GM19025 (cell line): Measurements from ENCODE around the gene SERPINB4.

Experiments
- ATAC-seq: cut with Tn5 transposase; IDR thresholded peaks from one replicate; pipeline ENCODE4 v1.9.1; 2021; ENCODE audit warnings: mild to moderate bottlenecking, low read depth, moderate library complexity; ENCODE audit not compliant: unreplicated experiment

SERPINB4 gene

DNA sequence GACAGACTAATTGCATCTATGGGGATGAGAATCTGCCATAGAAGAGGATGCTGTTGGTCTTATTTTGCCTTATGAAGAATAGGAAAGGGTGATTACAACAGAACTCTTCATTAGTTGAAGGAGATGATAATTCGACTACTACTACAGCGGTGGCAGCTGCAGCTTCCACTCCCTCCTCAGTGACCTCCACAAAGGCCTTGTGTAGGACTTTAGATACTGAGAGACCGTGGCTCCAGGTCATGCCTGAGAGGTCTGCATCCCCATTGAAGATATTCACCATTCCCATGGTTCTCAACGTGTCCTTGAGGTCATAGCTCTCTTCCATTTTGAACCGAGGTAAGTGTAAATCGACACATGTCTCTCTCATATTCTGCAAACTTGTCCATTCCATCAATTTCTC lies 6.4 kb downstream of the SERPINB4 start:
- ATAC-seq: no peak

DNA sequence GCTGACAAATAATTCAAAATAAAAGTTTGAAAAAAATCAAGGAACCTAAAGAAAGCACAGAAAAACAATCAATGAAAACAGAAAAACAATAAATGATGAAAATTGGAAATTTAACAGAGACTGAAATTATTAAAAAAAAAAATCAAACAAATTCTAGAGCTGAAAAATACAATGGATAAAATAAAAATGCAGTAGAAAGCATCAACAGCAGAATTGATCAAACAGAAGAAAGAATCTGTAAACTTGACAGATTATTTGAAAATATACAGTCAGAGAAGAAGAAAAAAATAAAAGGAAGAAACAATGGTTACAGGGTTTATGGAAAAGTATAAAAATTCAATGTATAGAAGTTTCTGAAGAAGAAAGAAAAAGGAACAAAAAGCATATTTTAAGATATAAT lies 16.2 kb downstream of the SERPINB4 start:
- no peak for ATAC-seq

DNA sequence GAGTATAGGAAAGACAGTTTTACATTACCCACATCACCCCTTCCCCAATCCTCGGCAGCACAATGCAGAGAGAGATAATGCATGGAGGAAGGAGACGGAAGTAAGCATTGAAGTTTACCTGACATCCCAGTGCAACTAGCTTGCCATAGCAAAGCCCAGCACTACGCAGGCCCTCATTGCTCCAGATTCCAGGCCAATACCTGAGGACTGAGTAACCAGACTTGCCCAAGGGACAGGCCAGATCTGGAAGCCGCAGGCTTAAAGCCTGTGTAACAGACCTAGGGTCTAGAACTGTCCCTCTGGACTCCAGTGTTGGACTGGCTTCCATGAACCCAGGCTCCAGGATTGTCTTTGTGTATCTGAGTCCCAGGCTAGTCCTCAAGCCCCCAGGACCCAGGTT lies 17.6 kb downstream of the SERPINB4 start:
- no peak for ATAC-seq

DNA sequence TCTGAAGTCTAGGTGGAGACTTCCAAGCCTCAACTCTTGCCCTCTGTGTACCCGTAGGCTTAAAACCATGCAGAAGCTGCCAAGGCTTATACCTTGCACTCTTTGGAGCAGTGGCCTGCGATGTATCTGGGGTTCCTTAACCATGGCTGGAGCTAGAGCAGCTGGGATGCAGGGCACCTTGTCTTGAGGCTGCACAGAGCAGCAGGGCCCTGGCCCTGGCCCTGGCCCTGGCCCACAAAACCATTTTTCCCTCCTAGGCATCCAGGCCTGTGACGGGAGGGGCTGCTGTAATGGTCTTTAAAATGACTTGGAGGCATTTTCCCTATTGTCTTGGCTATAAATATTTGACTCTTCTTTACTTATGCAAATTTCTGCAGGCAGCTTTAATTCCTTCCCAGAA lies 19.2 kb downstream of the SERPINB4 start:
- no peak for ATAC-seq

DNA sequence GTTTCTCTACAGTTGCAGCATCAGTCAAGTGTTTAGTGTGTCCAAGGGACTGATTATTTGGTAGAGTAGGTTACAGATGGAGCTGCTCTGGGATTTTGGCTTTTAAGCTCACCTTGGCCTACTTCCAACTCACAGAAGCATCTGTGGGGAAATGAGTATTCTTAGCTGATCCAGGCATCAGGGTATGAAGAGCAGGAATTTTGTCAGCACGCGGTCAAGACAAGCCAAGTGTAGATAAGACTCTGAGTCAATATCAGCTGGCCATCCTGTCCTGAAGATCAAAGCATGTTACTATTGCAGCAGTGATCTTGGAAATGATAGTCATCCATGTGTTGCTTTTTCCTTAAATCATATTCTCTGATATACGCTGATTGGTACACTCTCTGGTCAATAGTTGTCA lies 24.4 kb downstream of the SERPINB4 start:
- ATAC-seq: no peak

DNA sequence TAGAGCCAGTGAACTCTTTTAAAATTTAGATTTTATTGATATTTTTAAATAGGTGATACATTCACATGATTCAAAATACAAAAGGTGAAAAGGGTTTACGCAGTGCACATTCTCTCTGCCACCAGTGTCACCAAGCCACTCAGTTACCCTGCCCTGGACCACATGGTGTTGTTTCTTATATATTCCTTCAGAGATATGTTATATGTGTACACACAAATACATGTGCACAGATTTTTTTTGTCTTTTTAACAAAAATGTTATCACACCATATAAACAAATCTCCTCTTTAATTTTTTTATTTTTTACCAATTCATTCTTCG lies 26.2 kb downstream of the SERPINB4 start:
- no peak for ATAC-seq

DNA sequence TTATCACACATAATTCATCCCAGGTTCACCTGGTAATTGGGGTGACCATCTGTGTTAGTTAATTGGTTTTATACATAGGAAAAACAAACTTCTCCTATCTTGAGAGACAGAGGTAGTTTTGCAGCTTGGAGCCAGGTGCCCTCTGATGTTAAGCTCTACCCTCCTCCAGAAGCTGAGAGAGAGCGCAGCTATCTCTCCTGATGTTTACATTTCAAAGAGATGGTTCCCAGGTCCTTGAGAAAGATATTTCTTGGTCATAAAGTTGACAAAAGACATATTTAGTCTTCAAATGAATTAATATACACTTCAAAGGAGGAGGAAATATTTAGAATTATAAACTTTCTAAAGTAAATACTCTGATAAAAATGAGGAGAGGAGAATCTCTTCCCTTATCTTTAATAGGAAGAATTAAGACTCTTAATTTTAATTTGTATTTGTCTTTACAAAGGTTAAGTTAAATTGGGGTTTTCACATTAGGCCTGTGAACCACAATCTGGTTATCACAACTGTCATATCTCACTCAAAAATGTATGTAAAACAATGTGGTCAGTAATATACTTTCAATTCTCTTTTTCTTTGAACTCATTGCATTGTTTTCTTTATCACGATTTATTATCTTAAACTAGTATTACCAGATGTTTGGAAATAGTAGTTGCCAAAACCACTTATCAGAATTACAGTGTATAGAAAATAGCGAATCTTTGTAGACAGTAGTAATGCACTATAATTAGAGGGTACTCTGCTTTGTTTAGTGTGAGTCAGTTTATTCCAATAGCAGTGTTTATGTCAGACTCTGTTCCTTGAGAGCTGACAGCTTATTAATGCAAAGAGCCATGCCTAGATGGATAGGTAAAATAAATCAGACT lies 26.8 kb downstream of the SERPINB4 start:
- no peak for ATAC-seq

DNA sequence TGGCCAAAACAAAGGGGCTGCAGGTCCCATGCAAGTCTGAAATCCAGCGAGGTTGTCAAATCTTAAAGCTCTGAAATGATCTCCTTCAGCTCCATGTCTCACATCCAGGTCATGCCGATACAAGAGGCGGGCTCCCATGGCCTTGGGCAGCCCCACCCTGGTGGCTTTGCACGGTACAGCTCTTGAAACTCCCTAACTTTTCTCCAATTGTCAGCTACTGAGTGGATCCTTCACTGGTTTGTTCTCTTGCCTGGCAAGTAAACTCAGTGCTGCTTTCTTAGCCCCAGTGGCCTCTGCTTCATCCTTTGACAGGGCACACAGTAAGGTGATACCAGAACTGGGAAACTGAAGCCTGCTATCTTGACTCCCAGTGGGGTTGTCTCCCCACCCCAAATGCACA lies 30.6 kb downstream of the SERPINB4 start:
- no peak for ATAC-seq

DNA sequence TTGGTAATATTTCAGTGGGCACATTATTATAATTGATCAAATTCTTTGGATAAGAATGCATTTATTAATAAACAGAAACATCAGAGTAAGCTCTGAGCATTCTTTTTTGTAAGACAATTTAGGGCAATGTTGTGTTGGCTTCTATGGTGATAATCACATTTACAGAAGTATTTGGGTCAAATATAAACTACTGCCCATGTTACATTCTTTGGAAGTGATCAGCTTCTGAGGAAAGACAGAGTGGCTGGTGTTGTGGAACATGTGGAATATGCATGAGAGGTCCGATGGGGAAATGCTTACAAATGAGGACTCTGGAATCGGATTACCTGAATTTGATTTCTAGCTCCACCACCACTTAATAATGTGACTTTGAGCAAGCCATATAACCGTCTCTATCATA lies 37.5 kb downstream of the SERPINB4 start:
- no peak for ATAC-seq

DNA sequence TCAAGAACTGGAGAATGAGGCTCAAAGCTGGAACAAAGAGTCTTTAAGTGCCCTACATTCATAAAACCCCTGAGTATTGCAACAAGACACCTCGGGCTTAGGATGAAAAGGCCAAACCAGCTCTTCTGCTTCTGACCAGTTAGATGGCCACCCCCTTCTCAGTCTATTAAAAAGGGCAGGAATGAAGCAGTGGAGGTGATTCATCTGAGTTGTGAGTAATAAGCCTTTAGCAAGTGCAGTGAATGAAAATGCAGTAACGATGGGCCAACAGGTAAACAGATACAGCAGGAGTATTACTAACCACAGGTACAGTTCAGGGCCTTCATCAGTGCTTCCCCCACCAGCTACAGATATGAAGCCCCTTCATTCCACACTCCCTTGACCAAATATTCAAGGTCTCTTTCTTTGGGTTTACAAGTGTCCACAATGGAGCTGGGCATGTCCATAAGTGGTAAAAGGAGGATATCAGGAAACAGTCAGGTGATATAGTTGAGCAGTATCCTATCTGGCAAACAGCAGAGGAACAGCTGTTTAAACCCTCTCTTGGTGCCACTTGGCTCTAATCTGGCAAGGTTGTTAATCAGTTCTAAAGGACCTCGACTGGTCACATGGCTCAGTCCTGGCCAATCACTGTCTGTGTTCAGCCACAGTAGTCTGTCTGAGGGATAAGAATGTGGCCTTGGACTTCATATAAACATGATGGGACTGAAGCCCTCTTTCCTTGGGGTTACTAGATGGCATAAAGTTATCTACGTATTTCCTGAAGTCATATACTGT lies 39.1 kb downstream of the SERPINB4 start:
- no peak for ATAC-seq

DNA sequence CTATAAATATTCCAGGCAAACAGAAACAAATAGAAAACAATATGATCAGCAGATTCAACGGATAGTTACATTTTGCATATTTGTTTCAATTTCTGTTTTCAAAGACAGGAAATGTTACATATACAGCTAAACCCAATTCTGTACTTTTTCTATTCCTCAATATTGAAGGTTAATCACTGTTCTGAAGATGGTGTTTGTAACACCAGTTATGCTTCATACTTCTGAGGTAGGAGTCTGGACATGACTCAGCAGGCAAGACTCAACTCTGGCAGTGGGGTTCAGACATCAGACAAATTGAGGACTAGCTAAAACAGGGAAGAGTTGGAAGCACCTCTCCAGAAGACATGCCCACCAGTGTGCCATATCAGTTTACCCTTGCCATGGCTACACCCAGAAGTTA lies 40.3 kb downstream of the SERPINB4 start:
- peak; percentile 85 for ATAC-seq

DNA sequence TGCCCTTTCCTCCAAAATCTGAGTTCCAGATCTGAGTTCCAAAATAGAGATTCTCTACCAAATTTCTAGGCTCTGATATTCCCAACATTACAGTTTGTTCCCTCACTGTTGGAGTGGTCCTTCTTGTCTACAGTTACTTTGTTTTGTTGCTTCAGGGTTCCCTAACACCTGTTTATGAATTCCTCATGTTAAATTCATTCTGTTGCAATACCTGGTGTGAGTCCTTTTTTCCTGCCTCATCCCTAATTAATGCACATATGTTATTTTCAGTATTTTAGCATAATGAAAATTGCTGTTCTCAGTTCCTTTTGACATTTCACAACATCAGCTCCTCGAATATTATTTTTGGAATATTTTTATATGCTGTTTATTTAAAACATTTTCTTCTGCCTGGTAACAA lies 40.7 kb downstream of the SERPINB4 start:
- ATAC-seq: no peak

DNA sequence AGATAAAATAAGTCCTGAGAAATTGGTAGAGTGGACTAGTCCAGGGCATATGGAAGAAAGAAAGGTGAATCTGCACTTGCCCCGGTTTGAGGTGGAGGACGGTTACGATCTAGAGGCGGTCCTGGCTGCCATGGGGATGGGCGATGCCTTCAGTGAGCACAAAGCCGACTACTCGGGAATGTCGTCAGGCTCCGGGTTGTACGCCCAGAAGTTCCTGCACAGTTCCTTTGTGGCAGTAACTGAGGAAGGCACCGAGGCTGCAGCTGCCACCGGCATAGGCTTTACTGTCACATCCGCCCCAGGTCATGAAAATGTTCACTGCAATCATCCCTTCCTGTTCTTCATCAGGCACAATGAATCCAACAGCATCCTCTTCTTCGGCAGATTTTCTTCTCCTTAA lies 47.1 kb downstream of the SERPINB4 start:
- no peak for ATAC-seq

DNA sequence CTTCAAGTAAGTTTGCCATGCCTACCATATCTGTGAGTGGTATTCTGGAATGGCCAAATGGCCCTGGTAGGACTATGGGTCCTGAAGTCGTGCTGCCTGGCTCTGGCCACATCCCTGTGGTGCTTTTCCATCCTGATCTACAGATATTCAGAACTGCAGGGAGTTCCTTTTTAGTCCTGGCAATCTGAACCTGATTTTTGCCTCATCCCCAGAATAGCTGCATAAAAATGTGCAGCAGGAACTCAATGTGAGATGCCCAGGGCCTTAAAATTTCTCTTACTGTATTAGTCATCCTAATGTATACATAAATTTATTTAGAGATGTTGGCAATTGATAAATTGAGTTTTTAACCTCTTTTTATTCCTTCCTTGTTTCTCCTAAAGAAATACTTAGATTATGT lies 51.6 kb downstream of the SERPINB4 start:
- no peak for ATAC-seq

DNA sequence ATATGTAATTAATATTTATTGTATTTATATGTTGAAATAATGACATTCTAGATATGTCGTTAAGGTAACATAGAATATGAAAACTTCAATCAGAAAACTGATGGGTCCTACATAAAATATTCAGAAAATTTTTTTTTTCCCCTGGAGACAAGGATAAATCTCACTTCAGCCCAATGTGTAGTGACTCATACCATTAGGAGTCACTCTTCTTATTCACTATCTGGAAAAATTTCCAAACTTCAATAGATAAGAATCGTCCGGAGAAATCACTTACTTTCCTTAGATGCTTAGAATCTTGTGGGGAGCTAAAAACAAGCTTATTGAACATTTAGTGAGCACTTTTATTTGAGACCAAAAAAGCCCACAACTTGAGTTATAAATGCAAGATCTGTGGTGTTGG lies 52.3 kb downstream of the SERPINB4 start:
- ATAC-seq: no peak

DNA sequence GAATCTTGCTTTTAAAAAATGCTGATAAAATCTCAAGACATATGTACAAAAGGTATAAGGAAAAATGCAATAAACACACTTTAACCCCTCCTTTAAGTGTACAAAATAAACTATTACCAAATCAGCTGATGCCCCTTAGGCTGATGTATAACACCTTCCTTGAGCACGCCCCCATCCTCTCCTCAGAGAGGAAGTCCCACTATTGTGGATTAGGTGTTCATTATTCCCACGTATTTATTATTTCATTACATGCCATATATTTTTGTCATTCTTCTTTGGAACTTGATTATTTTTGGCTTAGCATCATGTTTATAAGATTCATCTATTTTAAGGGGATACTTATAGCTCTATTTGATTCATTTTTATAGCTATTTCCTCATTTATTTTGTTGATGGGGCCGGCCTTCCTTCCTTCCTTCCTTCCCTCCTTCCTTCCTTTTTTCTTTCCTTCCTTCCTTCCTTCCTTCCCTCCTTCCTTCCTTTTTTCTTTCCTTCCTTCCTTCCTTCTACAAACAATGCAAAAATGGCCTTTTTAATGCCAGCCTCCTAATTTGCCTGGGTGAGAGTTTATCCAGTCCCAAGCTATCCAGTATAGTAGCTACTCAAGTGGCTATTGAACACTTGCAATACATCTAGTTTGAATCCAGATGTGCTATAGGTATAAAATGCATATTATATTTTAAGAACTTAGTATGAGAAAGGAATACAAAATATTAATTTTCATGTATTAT lies 52.9 kb downstream of the SERPINB4 start:
- ATAC-seq: no peak

DNA sequence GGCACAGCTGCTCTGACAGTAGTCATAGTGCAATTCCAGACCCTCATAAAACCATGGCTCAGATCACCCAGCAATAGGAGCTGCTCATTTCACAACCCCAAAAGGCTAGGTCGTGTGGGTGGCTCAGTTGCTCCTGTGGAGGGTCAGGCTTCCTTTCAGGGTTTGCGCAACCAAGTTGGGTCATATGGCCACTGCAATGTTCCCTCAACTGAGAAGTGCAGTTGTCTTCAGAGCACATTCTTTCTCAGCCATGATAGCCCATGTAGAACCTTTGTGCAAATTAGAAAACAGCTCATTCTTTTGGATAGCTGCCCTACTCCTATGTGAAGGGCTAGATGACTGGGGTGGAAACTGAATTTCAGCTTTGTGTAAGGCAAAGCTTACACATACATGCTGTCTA lies 53.7 kb downstream of the SERPINB4 start:
- ATAC-seq: no peak

DNA sequence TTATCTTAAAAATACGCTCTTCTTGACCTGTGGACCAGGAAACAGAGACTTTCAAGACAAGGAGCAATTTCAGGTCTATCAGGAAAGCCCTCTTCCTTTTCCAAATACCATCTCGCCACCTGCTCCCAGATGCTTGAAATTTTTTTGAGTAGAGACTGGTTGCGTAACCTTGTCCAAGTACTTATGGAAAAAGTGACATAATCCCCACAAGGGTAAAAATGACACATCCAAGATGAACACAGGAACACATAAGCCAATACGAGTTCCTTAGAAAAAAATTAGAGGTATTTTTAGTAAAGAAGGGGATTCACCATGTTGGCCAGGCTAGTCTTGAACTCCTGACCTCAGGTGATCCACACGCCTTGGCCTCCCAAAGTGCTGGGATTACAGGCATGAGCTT lies 55.1 kb downstream of the SERPINB4 start:
- ATAC-seq: no peak
